Smooth muscle cell (in vitro differentiated cells): ENCODE results near the gene CDK17. TPM values are rescaled to one million over a fixed set of nuclear protein-coding genes. Genes with fewer than 3 reads are reported as not detected.

Experiments used
- DNase-seq: peaks from one replicate; lab custom pipeline; 2025; ENCODE audit not compliant: unreplicated experiment; lab: John Stamatoyannopoulos, UW
- H2AFZ ChIP-seq: fragments of 200-600 bp; sonication (generic); 2 replicates; pipeline ENCODE4 v1.6.0; 2016; ENCODE audit warnings: antibody characterized with exemption, low read depth, mild to moderate bottlenecking
- H3F3A ChIP-seq: fragments of 200-600 bp; sonication (generic); 2 replicates; pipeline ENCODE4 v1.6.0; 2017; ENCODE audit warnings: antibody characterized with exemption, low read depth
- H3K27ac ChIP-seq: fragments of 200-600 bp; sonication (generic); 2 replicates; pipeline ENCODE4 v1.5.1; 2016; ENCODE audit warnings: low read depth, mild to moderate bottlenecking
- H3K27me3 ChIP-seq: fragments of 200-600 bp; sonication (generic); 2 replicates; pipeline ENCODE4 v1.6.1; 2016; ENCODE audit warnings: low read depth, mild to moderate bottlenecking
- H3K36me3 ChIP-seq: fragments of 200-600 bp; sonication (generic); 2 replicates; pipeline ENCODE4 v1.5.1; 2016; ENCODE audit warnings: low read depth
- H3K4me1 ChIP-seq: fragments of 200-600 bp; sonication (generic); 2 replicates; pipeline ENCODE4 v1.5.1; 2016; ENCODE audit warnings: low read depth
- H3K4me2 ChIP-seq: fragments of 200-600 bp; sonication (generic); 2 replicates; pipeline ENCODE4 v1.6.0; 2016; ENCODE audit warnings: mild to moderate bottlenecking
- H3K4me3 ChIP-seq: fragments of 200-600 bp; sonication (generic); 2 replicates; pipeline ENCODE4 v1.5.1; 2016; ENCODE audit warnings: mild to moderate bottlenecking
- H3K79me2 ChIP-seq: fragments of 200-600 bp; sonication (generic); 2 replicates; pipeline ENCODE4 v1.6.0; 2016; ENCODE audit warnings: low read depth, mild to moderate bottlenecking
- H3K9ac ChIP-seq: fragments of 200-600 bp; sonication (generic); 2 replicates; pipeline ENCODE4 v1.6.0; 2016; ENCODE audit warnings: low read depth
- H3K9me3 ChIP-seq: fragments of 200-600 bp; sonication (generic); replicated peaks from 2 replicates; pipeline ENCODE4 v1.5.1; 2016; ENCODE audit warnings: low read depth
- H4K20me1 ChIP-seq: fragments of 200-600 bp; sonication (generic); 2 replicates; pipeline ENCODE4 v1.6.0; 2016; ENCODE audit warnings: low read depth
- CTCF ChIP-seq: fragments of 200-600 bp; sonication (generic); IDR thresholded peaks from 2 replicates; pipeline ENCODE4 v1.5.1; 2017; ENCODE audit warnings: borderline replicate concordance, mild to moderate bottlenecking, antibody characterized with exemption; ENCODE audit not compliant: insufficient read depth, poor library complexity, severe bottlenecking
- WGBS: methylation state at CpG from one replicate; pipeline ENCODE4 v1.1.7; 2016; ENCODE audit warnings: low lambda C conversion rate; 5-methylcytosine and 5-hydroxymethylcytosine counted together
- polyA plus RNA-seq: library from polyadenylated mRNA; unstranded; fragments of >200 nt; fragmentation: Nextera tagmentation; extraction: Ambion mirVana; gene quantifications from 2 replicates; pipeline ENCODE4 v1.2.1, GENCODE V29; 2016
- total RNA-seq: library from RNA; depleted of rRNA; stranded (reverse); fragments of >200 nt; gene quantifications from 2 replicates; pipeline ENCODE4 v1.2.3, GENCODE V29; 2014

Gene CDK17
- total and polyA plus RNA-seq, 2 experiments from 2014 or later = 16.0 to 49.8 TPM

- no peak overlapping the region for H3K27ac ChIP-seq
- 96% methylated on average over 3 of the region's 3 CpGs for WGBS
Measured at GRCh38 chr12:96338852-96339471, 61.3 kb downstream of the CDK17 start.

GRCh38 chr12:96337953-96338352, 62.3 kb downstream of the CDK17 start:
- Histone ChIP-seq H3K4me3 (no peak overlapping the region), H4K20me1 (peaks cover 89% of the 10 kb centered on the region), H2AFZ (no peak overlapping the region), H3K4me1 (no peaks in the 10 kb centered on the region), H3F3A (peaks cover 2% of the 10 kb centered on the region), H3K4me2 (no peak overlapping the region), H3K9me3 (no peaks in the 10 kb centered on the region), H3K27me3 (no peaks in the 10 kb centered on the region), H3K36me3 (peaks cover 6% of the 10 kb centered on the region), H3K79me2 (peaks cover 96% of the 10 kb centered on the region), H3K27ac (no peak overlapping the region), H3K9ac (no peak overlapping the region)
- no peak for DNase-seq
- no peak for TF ChIP-seq CTCF

More at GRCh38 chr12:96338852-96339471, 61.3 kb downstream of the CDK17 start:
- Histone ChIP-seq H3K9me3 (no peaks in the 10 kb centered on the region), H3K4me3 (no peak overlapping the region), H3K27me3 (no peaks in the 10 kb centered on the region), H3K79me2 (peaks cover 96% of the 10 kb centered on the region), H3F3A (peaks cover 2% of the 10 kb centered on the region), H3K4me2 (no peak overlapping the region), H4K20me1 (peaks cover 91% of the 10 kb centered on the region), H3K9ac (no peak overlapping the region), H3K36me3 (peaks cover 6% of the 10 kb centered on the region), H2AFZ (no peak overlapping the region), H3K4me1 (no peaks in the 10 kb centered on the region)
- TF ChIP-seq CTCF = no peak
- no peak for DNase-seq

- H3F3A ChIP-seq = peaks cover 2% of the 10 kb centered on the region
- no peaks in the 10 kb centered on the region for H3K27me3 ChIP-seq
- no peaks in the 10 kb centered on the region for H3K4me1 ChIP-seq
- no peak for DNase-seq
- peaks cover 88% of the 10 kb centered on the region for H4K20me1 ChIP-seq
- H3K9me3 ChIP-seq = no peaks in the 10 kb centered on the region
- no peak for TF ChIP-seq CTCF
- no peak overlapping the region for H3K27ac ChIP-seq
- no peak overlapping the region for H3K4me2 ChIP-seq
- no peak overlapping the region for H2AFZ ChIP-seq
- H3K4me3 ChIP-seq = no peak overlapping the region
- peaks cover 6% of the 10 kb centered on the region for H3K36me3 ChIP-seq
- H3K9ac ChIP-seq = no peak overlapping the region
- 98% methylated on average over 4 of the region's 4 CpGs for WGBS
- peaks cover 92% of the 10 kb centered on the region for H3K79me2 ChIP-seq
Measured at GRCh38 chr12:96336489-96336888, 63.8 kb downstream of the CDK17 start.

GRCh38 chr12:96335270-96335669, 65.0 kb downstream of the CDK17 start:
- H3K79me2 ChIP-seq = peaks cover 89% of the 10 kb centered on the region
- no peak overlapping the region for H3K9ac ChIP-seq
- no peaks in the 10 kb centered on the region for H3K4me1 ChIP-seq
- no peak overlapping the region for H3K27ac ChIP-seq
- H3K36me3 ChIP-seq = peaks cover 6% of the 10 kb centered on the region
- H2AFZ ChIP-seq = no peak overlapping the region
- WGBS = 97% methylated on average over 5 of the region's 5 CpGs
- peaks cover 2% of the 10 kb centered on the region for H3F3A ChIP-seq
- TF ChIP-seq CTCF = no peak
- no peak overlapping the region for H3K4me2 ChIP-seq
- no peak for DNase-seq
- no peak overlapping the region for H3K4me3 ChIP-seq
- peaks cover 86% of the 10 kb centered on the region for H4K20me1 ChIP-seq
- H3K27me3 ChIP-seq = no peaks in the 10 kb centered on the region
- H3K9me3 ChIP-seq = no peaks in the 10 kb centered on the region
